WTC11 (cell line): ENCODE data around the gene FAM227B.

Experiments used
- CREM ChIP-seq: sonication (generic); formaldehyde crosslinking; IDR thresholded peaks from 2 replicates; pipeline ENCODE4 v1.8.1; 2022; ENCODE audit warnings: mild to moderate bottlenecking, missing genetic modification reagents, moderate library complexity
- CTCF ChIP-seq: fragments of 200-600 bp; IDR thresholded peaks from 2 replicates; pipeline ENCODE4 v1.8.0; 2022; ENCODE audit warnings: antibody characterized with exemption
- ELF4 ChIP-seq: sonication (generic); formaldehyde crosslinking; IDR thresholded peaks from 2 replicates; pipeline ENCODE4 v1.8.1; 2022; ENCODE audit warnings: low read depth, mild to moderate bottlenecking, moderate library complexity, missing genetic modification reagents
- ERG ChIP-seq: fragments of 250-450 bp; sonication (Bioruptor Pico); IDR thresholded peaks from 2 replicates; pipeline ENCODE4 v1.8.0; 2021; ENCODE audit warnings: mild to moderate bottlenecking
- ESRRA ChIP-seq: sonication (generic); formaldehyde crosslinking; IDR thresholded peaks from 2 replicates; pipeline ENCODE4 v1.8.1; 2022; ENCODE audit warnings: mild to moderate bottlenecking, missing genetic modification reagents, borderline replicate concordance
- KAT7 ChIP-seq: sonication (generic); formaldehyde crosslinking; IDR thresholded peaks from 2 replicates; pipeline ENCODE4 v1.8.1; 2023; ENCODE audit warnings: missing genetic modification reagents, mild to moderate bottlenecking, borderline replicate concordance
- MYBL2 ChIP-seq: sonication (generic); formaldehyde crosslinking; IDR thresholded peaks from 2 replicates; pipeline ENCODE4 v1.8.1; 2023; ENCODE audit warnings: mild to moderate bottlenecking, moderate library complexity, missing genetic modification reagents
- NR3C1 ChIP-seq: sonication (generic); formaldehyde crosslinking; conservative IDR thresholded peaks from 2 replicates; pipeline ENCODE4 v1.8.1; 2023; ENCODE audit warnings: low read depth, mild to moderate bottlenecking, missing genetic modification reagents
- SMAD3 ChIP-seq: sonication (generic); formaldehyde crosslinking; IDR thresholded peaks from 2 replicates; pipeline ENCODE4 v1.8.0; 2022; ENCODE audit warnings: missing genetic modification reagents, mild to moderate bottlenecking, borderline replicate concordance
- TEAD1 ChIP-seq: sonication (generic); formaldehyde crosslinking; IDR thresholded peaks from 2 replicates; pipeline ENCODE4 v1.8.0; 2022; ENCODE audit warnings: mild to moderate bottlenecking, missing genetic modification reagents
- USF2 ChIP-seq: sonication (generic); formaldehyde crosslinking; IDR thresholded peaks from 2 replicates; pipeline ENCODE4 v1.8.1; 2023; ENCODE audit warnings: mild to moderate bottlenecking, missing genetic modification reagents, moderate library complexity
- ZNF423 ChIP-seq: fragments of 250-450 bp; sonication (Bioruptor Pico); IDR thresholded peaks from 2 replicates; pipeline ENCODE4 v2.1.2; 2022; ENCODE audit warnings: mild to moderate bottlenecking, moderate library complexity
- TF ChIP-seq, protein P1 (sequence below): sonication (generic); formaldehyde crosslinking; IDR thresholded peaks from 2 replicates; pipeline ENCODE4 v1.8.1; 2023; ENCODE audit warnings: mild to moderate bottlenecking, missing genetic modification reagents, moderate library complexity
- TF ChIP-seq, protein P2 (sequence below): sonication (generic); formaldehyde crosslinking; IDR thresholded peaks from 2 replicates; pipeline ENCODE4 v1.8.0; 2023; ENCODE audit warnings: mild to moderate bottlenecking, missing genetic modification reagents

DNA sequence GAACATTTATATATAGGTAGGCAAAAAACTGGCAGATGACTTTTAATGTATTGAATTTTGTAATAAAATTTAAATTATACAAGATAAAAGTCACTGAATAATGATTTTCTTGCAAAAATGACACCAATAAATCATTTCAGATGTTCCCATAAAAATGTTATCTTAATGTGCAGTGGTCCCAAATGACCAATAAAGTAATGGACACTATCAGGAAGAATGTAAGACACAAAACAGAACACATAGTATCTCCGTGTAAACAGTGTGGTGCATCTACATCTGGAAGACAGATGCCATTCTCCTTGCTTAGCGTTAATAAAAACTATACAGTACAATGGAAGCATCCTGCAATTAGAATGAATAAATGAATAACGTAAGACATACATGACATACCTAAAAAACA, 156.1 kb downstream of the FAM227B start:
- TF ChIP-seq CTCF = no peak
- no peak for TF ChIP-seq ZNF423 (CRISPR knock-in tag)
- no peak for TF ChIP-seq KAT7 (CRISPR knock-in tag)
- TF ChIP-seq ESRRA (CRISPR knock-in tag) = no peak
- no peak for TF ChIP-seq NR3C1 (CRISPR knock-in tag)
- TF ChIP-seq SMAD3 = no peak
- TF ChIP-seq TEAD1 (CRISPR knock-in tag) = no peak
- no peak for TF ChIP-seq ERG (CRISPR knock-in tag)
- no peak for TF ChIP-seq USF2 (CRISPR knock-in tag)
- TF ChIP-seq, protein P1, sequence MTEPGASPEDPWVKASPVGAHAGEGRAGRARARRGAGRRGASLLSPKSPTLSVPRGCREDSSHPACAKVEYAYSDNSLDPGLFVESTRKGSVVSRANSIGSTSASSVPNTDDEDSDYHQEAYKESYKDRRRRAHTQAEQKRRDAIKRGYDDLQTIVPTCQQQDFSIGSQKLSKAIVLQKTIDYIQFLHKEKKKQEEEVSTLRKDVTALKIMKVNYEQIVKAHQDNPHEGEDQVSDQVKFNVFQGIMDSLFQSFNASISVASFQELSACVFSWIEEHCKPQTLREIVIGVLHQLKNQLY (CRISPR knock-in tag) = no peak
- no peak for TF ChIP-seq MYBL2 (CRISPR knock-in tag)
- no peak for TF ChIP-seq ELF4 (CRISPR knock-in tag)
- no peak for TF ChIP-seq CREM
- TF ChIP-seq, protein P2, sequence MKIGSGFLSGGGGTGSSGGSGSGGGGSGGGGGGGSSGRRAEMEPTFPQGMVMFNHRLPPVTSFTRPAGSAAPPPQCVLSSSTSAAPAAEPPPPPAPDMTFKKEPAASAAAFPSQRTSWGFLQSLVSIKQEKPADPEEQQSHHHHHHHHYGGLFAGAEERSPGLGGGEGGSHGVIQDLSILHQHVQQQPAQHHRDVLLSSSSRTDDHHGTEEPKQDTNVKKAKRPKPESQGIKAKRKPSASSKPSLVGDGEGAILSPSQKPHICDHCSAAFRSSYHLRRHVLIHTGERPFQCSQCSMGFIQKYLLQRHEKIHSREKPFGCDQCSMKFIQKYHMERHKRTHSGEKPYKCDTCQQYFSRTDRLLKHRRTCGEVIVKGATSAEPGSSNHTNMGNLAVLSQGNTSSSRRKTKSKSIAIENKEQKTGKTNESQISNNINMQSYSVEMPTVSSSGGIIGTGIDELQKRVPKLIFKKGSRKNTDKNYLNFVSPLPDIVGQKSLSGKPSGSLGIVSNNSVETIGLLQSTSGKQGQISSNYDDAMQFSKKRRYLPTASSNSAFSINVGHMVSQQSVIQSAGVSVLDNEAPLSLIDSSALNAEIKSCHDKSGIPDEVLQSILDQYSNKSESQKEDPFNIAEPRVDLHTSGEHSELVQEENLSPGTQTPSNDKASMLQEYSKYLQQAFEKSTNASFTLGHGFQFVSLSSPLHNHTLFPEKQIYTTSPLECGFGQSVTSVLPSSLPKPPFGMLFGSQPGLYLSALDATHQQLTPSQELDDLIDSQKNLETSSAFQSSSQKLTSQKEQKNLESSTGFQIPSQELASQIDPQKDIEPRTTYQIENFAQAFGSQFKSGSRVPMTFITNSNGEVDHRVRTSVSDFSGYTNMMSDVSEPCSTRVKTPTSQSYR (CRISPR knock-in tag) = no peak
